ENCODE data around the gene HDHD2. TPM values are rescaled to one million over a fixed set of nuclear protein-coding genes. Genes with fewer than 3 reads are reported as not detected.

The HDHD2 gene
- total and polyA plus RNA-seq, 2 of the 13 experiments (the other 11 are each of a cell fraction or from before 2014, with no cell fraction given): 10.2 to 34.7 TPM

DNA sequence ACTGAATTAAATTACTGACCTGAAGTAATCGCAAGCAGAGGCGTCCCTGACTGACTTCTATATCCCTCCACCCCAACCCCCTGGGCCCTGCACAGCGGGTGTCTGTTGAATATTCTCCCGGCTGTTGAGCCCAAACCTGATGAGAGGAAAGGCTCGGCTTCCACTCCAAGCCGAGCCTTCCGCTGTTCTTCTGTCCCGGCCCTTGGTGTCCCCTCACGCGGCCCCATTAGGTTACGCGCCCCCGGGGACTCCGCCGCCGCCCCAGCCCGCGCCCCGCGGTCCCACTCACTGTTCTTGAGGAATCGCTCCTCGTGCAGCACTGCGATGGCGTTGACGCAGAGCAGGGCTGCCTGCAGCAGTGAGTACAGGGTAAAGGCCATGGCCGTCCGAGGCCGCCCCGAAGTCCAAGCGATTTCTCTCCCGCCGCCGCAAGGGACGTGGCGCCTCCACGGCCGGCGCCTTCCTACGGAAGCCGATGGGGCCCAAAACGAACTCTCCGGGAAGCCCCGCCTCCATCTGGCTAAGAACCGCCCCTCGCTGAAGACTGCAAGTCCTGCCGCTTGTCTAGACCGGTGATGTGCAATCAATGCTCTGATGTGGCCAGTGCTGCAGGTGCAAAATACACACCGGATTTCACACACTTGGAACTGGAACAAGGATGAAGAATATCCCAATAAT is 25.7 kb upstream of the HDHD2 start, which contains the start of gene IER3IP1 (continued):
- TF ChIP-seq MTA3 (CRISPR knock-in tag; IDR thresholded peaks at IDR 0.05) (no peak), MTF2 (CRISPR knock-in tag; IDR thresholded peaks at IDR 0.05; ENCODE audit: borderline replicate concordance) (no peak), CHD4 (IDR thresholded peaks at IDR 0.05; ENCODE audit: borderline replicate concordance, low read length) (no peak), ZNF282 (IDR thresholded peaks at IDR 0.05; ENCODE audit: partially characterized antibody) (no peak), SALL2 (CRISPR knock-in tag; IDR thresholded peaks at IDR 0.05) (no peak), ZNF33A (CRISPR knock-in tag; IDR thresholded peaks at IDR 0.05; ENCODE audit: borderline replicate concordance) (no peak), TAF1 (CRISPR knock-in tag; IDR thresholded peaks at IDR 0.05) (peak; percentile 83), POLR2AphosphoS5 (IDR thresholded peaks at IDR 0.05; ENCODE audit: low read depth, low read length) (peak; percentile 86), ZNF615 (CRISPR knock-in tag; IDR thresholded peaks at IDR 0.05; ENCODE audit: borderline replicate concordance) (no peak), ZNF296 (CRISPR knock-in tag; conservative IDR thresholded peaks at IDR 0.05) (peak; percentile 65; the same call in 1 of the 2 replicates), SUZ12 (IDR thresholded peaks at IDR 0.05; ENCODE audit: low read depth, low read length) (no peak), BORCS8-MEF2B (CRISPR knock-in tag; IDR thresholded peaks at IDR 0.05) (peak; percentile 91), HES4 (CRISPR knock-in tag; IDR thresholded peaks at IDR 0.05; ENCODE audit: borderline replicate concordance) (no peak), SETDB1 (CRISPR knock-in tag; IDR thresholded peaks at IDR 0.05; ENCODE audit: borderline replicate concordance) (no peak), ZNF841 (CRISPR knock-in tag; IDR thresholded peaks at IDR 0.05; ENCODE audit: borderline replicate concordance) (no peak), EP300 (IDR thresholded peaks at IDR 0.05; ENCODE audit: low read depth in 2 of 2, low read length in 2 of 2) (no peak), EP300 (CRISPR knock-in tag; IDR thresholded peaks at IDR 0.05; ENCODE audit: borderline replicate concordance) (0 out of 2 replicates have a peak, but pooled peaks have one; percentile 21), HHEX (CRISPR knock-in tag; IDR thresholded peaks at IDR 0.05) (no peak), FOXM1 (CRISPR knock-in tag; IDR thresholded peaks at IDR 0.05) (no peak), MZF1 (CRISPR knock-in tag; IDR thresholded peaks at IDR 0.05; ENCODE audit: borderline replicate concordance) (no peak)
- TF ChIP-seq, protein P1, sequence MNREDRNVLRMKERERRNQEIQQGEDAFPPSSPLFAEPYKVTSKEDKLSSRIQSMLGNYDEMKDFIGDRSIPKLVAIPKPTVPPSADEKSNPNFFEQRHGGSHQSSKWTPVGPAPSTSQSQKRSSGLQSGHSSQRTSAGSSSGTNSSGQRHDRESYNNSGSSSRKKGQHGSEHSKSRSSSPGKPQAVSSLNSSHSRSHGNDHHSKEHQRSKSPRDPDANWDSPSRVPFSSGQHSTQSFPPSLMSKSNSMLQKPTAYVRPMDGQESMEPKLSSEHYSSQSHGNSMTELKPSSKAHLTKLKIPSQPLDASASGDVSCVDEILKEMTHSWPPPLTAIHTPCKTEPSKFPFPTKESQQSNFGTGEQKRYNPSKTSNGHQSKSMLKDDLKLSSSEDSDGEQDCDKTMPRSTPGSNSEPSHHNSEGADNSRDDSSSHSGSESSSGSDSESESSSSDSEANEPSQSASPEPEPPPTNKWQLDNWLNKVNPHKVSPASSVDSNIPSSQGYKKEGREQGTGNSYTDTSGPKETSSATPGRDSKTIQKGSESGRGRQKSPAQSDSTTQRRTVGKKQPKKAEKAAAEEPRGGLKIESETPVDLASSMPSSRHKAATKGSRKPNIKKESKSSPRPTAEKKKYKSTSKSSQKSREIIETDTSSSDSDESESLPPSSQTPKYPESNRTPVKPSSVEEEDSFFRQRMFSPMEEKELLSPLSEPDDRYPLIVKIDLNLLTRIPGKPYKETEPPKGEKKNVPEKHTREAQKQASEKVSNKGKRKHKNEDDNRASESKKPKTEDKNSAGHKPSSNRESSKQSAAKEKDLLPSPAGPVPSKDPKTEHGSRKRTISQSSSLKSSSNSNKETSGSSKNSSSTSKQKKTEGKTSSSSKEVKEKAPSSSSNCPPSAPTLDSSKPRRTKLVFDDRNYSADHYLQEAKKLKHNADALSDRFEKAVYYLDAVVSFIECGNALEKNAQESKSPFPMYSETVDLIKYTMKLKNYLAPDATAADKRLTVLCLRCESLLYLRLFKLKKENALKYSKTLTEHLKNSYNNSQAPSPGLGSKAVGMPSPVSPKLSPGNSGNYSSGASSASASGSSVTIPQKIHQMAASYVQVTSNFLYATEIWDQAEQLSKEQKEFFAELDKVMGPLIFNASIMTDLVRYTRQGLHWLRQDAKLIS (CRISPR knock-in tag; IDR thresholded peaks at IDR 0.05): no peak
- TF ChIP-seq, protein P2, sequence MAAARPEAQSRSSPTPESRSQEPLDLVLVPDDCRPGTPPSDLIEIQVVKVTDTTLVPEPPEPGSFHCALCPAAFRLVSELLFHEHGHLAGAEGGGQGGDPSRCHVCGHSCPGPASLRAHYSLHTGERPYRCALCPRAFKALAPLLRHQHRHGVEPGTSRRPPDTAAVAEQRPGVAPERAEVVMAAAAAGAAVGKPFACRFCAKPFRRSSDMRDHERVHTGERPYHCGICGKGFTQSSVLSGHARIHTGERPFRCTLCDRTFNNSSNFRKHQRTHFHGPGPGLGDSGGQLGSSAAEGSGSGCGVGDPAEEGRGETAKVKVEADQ (CRISPR knock-in tag; IDR thresholded peaks at IDR 0.05; ENCODE audit: borderline replicate concordance): 0 out of 2 replicates have a peak, but pooled peaks have one; percentile 31
- TF ChIP-seq, protein P3, sequence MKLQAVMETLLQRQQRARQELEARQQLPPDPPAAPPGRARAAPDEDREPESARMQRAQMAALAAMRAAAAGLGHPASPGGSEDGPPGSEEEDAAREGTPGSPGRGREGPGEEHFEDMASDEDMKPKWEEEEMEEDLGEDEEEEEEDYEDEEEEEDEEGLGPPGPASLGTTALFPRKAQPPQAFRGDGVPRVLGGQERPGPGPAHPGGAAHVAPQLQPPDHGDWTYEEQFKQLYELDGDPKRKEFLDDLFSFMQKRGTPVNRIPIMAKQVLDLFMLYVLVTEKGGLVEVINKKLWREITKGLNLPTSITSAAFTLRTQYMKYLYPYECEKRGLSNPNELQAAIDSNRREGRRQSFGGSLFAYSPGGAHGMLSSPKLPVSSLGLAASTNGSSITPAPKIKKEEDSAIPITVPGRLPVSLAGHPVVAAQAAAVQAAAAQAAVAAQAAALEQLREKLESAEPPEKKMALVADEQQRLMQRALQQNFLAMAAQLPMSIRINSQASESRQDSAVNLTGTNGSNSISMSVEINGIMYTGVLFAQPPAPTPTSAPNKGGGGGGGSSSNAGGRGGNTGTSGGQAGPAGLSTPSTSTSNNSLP (IDR thresholded peaks at IDR 0.05; ENCODE audit: low read depth, low read length): no peak
